ENCODE results near the gene CYP27C1. TPM values are rescaled to one million over a fixed set of nuclear protein-coding genes. Genes with fewer than 3 reads are reported as not detected.

CYP27C1 gene
- total and polyA plus RNA-seq, 2 of the 13 experiments (the other 11 are each of a cell fraction or from before 2014, with no cell fraction given), result not detected

- Histone ChIP-seq H3K27me3 (ENCODE audit: control insufficient read depth in 1 of 2, insufficient read depth in 2 of 2, low read length in 2 of 2) (peaks cover 0 to 37% of the 10 kb centered on the region in 2 experiments; a peak in 4 of 5 replicates), H2AFZ (ENCODE audit: low read length) (no peak overlapping the region), H3K27ac (ENCODE audit: extremely low read length, insufficient read depth, low read length) (no peak overlapping the region), H3K79me2 (ENCODE audit: insufficient read depth, low read length) (no peaks in the 10 kb centered on the region), H3K4me3 (replicated peaks in 1 of 3; ENCODE audit: insufficient read depth in 1 of 3, low read depth in 2 of 3, low read length in 3 of 3) (no peak overlapping the region), H3K9ac (ENCODE audit: insufficient read depth, low read depth, low read length) (no peak overlapping the region), H3K36me3 (replicated peaks in 1 of 2; ENCODE audit: control insufficient read depth in 1 of 2, insufficient read depth in 2 of 2, low read length in 2 of 2) (no peaks in the 10 kb centered on the region), H3K9me3 (ENCODE audit: low read length) (no peaks in the 10 kb centered on the region), H3K4me2 (ENCODE audit: low read depth, low read length) (no peak overlapping the region), H4K20me1 (ENCODE audit: insufficient read depth, low read length) (no peaks in the 10 kb centered on the region), H3K4me1 (ENCODE audit: insufficient read depth, low read length) (peaks cover 3% of the 10 kb centered on the region)
- in situ Hi-C loops (cut with HindIII; ENCODE audit: extremely low pct_ligation_motif_present, low pct_unique_long_range_greater_than_20kb) (no loop called here), intact Hi-C loops (cut with micrococcal nuclease; ENCODE audit: unreplicated experiment) (no loop called here)
- FAIRE-seq (no peak), ATAC-seq (peak; percentile 37), DNase-seq (ENCODE audit: low spot score) (no peak)
- ChIA-PET POLR2A (interaction anchor here (0.7 kb wide), 1 partner anchor 368 kb away, joined by 3 read pairs; no protein-coding TSS in a partner anchor), CTCF (ENCODE audit: low intra/inter-chr PET ratio, low total read pairs) (no interaction called here)
- TF ChIP-seq HOXA3 (CRISPR knock-in tag; IDR thresholded peaks at IDR 0.05) (no peak), EP300 (IDR thresholded peaks at IDR 0.05; ENCODE audit: low read depth in 2 of 2, low read length in 2 of 2) (no peak), EP300 (CRISPR knock-in tag; IDR thresholded peaks at IDR 0.05; ENCODE audit: borderline replicate concordance) (no peak), SMAD1 (CRISPR knock-in tag; IDR thresholded peaks at IDR 0.05; ENCODE audit: borderline replicate concordance, low read depth) (no peak), ZNF563 (CRISPR knock-in tag; IDR thresholded peaks at IDR 0.05) (no peak), DBP (CRISPR knock-in tag; IDR thresholded peaks at IDR 0.05; ENCODE audit: not compliant biosample characterization) (no peak), TCF7 (IDR thresholded peaks at IDR 0.05; ENCODE audit: low read depth) (no peak), RFXAP (CRISPR knock-in tag; IDR thresholded peaks at IDR 0.05; ENCODE audit: borderline replicate concordance) (no peak), ZBTB42 (CRISPR knock-in tag; IDR thresholded peaks at IDR 0.05) (no peak), TFE3 (CRISPR knock-in tag; IDR thresholded peaks at IDR 0.05) (no peak), LCORL (IDR thresholded peaks at IDR 0.05) (no peak), LCORL (CRISPR knock-in tag; IDR thresholded peaks at IDR 0.05) (no peak), CEBPG (CRISPR knock-in tag; IDR thresholded peaks at IDR 0.05) (no peak), HES4 (CRISPR knock-in tag; IDR thresholded peaks at IDR 0.05; ENCODE audit: borderline replicate concordance) (no peak), ZFYVE20 (CRISPR knock-in tag; IDR thresholded peaks at IDR 0.05; ENCODE audit: borderline replicate concordance, low read depth) (no peak), NCOA2 (CRISPR knock-in tag; IDR thresholded peaks at IDR 0.05) (no peak), CENPX (CRISPR knock-in tag; IDR thresholded peaks at IDR 0.05) (no peak), ZNF784 (CRISPR knock-in tag; IDR thresholded peaks at IDR 0.05; ENCODE audit: borderline replicate concordance) (no peak), ADNP (CRISPR knock-in tag; IDR thresholded peaks at IDR 0.05) (no peak), CREBL2 (CRISPR knock-in tag; IDR thresholded peaks at IDR 0.05; ENCODE audit: borderline replicate concordance) (no peak), NR3C1 (CRISPR knock-in tag; IDR thresholded peaks at IDR 0.05) (no peak), ZNF629 (CRISPR knock-in tag; conservative IDR thresholded peaks at IDR 0.05) (no peak)
- WGBS (ENCODE audit: low lambda C conversion rate), result 33% methylated on average over 10 of the region's 10 CpGs
- BruUV-seq (replicated peaks), result no TSS peak
Measured at GRCh38 chr2:127182626-127183458, 37.3 kb downstream of the CYP27C1 start.

Data from HepG2 (cell line).